GM18499 (cell line): Measurements from ENCODE around the gene MYO7B.

Experiments used
- ATAC-seq: cut with Tn5 transposase; IDR thresholded peaks from one replicate; pipeline ENCODE4 v1.9.1; 2021; ENCODE audit warnings: moderate number of reproducible peaks; ENCODE audit not compliant: insufficient read depth, unreplicated experiment

Gene MYO7B

DNA sequence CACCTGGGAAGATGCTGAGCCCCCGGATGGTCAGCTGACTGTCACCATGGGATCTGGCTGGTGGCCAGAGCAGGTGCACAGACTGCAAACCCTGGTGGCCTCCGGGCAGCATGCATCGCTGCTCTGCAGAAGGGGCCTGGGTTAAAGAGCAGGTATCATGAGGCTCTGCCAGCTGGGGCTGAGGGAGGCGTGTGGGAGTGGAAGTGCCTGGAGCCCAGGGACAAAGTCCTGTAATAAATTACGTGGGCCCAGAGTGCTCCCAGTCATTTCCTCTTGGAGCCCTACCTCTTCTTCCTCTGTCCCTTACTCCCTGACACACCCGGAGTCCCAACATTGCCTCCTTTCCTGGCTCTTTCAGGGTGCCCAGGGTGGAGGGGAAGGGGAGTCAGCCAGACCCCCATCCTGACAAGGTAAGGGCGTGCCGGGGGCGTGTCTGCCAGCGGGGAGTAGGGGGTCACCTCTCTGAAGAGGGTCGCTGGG, at the start of gene MYO7B:
TSS of gene MYO7B (plus strand) at position 262 of the 480 bp plus-strand sequence. CDS start 24,040 bp downstream, outside the sequence.
- no peak for ATAC-seq

DNA sequence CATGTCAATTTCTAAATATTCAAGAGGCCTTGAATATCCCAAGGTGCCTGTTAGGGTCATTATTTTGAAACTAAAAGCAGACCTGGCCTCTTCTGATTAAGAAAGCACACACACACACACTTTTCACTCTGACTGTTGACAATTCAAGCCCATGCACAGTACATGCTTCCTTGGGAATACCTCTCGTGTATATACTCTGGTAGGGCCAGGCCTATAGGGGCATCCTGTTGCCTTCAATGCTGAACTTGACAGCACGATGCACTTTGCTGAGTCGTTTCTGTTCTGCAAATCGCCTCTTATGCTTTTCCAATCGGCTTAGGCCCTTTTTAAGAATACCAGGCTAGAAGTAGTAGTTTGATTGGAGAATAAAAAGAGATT, 49.8 kb upstream of the MYO7B start:
- ATAC-seq, result no peak

DNA sequence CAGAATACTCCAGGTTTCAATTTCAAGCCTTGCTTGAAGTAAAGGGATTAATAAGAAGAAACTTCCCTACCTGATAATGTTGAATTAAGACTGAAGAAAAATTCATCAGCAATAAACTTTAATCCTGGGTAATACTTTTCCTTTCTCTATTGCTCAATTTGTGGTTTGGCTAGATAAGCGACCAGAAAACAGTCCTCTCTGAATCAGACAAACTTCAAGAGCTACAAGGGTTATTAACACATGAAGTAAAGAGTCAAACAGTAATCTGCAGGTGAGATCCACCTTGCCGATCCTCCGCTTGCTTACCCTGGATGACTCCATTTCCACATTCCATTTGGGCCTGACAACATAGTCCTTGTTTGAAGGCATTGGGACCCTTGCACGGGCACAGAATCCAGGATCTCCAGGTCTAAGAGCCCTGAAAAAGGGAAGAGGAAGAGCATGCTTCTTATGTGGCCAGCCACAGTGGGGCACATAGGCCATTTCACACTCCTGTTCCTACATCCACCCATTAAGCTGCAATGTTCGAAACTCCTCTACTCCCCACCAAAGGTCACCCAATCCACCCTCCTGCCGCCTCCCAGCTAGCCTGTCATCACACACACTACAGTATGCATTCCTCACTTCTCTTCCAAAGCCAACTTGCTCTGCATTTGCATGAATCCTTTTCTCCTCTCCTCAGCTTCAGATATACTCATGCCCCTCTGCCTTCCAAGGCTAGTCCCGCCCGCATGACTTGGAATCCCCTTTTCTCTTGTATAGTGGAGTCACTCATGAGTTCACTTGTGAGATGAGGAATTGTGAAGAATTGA, 49.0 kb upstream of the MYO7B start:
- no peak for ATAC-seq

DNA sequence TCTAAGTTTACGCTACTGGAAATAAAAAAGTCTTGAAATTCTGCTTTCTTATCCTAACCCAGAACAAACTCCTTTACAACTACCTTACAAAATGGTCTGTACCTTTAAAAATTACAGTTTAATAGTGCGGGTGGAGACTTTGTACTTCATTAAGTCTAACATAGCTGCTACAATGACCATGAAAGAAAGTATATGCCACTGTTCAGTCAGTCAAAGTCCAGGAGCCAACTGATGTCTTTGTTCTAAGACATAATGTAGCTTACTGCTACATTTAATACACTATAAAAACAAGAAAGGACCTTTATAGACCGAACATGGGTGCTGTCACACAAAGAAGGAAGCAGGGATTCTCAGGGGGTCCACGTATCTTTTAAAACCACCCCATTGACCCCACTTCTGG, 45.2 kb upstream of the MYO7B start:
- no peak for ATAC-seq

GRCh38 chr2:127498386-127498785, 37.1 kb upstream of the MYO7B start:
- ATAC-seq, result no peak

DNA sequence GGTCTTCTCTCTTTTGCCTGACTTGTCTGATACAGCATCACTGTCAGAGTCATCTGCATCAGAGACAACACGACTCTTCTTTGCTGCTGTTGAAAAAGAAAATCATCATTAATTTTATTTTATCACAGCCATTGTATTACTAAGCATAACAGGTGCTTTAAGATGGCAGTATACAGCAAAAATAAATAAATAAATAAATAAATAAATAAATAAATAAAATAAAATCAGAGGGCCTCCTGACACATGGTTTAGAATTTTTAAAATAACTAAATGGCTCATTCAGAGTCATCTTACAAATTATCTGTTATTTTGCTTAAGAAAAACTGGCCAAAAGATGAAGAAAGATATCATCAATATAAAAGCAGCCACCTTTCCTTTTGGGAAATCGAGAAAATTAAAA, 32.0 kb upstream of the MYO7B start:
- no peak for ATAC-seq

- ATAC-seq, result no peak
Observed at GRCh38 chr2:127504552-127505430, 30.7 kb upstream of the MYO7B start.

DNA sequence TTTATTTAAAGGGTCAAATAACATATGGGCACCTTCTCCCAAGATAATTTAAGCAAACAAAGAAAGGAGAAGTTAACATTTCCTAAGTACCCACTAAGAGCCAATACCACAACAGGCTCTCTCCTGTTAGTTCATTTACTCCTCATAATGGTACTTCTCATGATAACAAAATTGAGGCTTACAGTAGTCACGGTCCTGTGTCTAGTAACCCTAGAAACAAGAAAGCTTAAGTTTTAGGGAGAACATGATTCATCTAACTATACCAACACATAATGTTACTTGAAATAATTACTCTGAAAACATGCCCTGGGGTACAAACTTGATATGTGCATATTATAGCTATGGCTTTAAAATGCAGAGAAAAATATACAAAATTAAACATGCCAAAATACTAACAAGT, 29.0 kb upstream of the MYO7B start:
- no peak for ATAC-seq

- no peak for ATAC-seq
Observed at GRCh38 chr2:127508023-127508630, 27.4 kb upstream of the MYO7B start.

GRCh38 chr2:127508631-127509034, 26.9 kb upstream of the MYO7B start:
- peak; percentile 55 for ATAC-seq

DNA sequence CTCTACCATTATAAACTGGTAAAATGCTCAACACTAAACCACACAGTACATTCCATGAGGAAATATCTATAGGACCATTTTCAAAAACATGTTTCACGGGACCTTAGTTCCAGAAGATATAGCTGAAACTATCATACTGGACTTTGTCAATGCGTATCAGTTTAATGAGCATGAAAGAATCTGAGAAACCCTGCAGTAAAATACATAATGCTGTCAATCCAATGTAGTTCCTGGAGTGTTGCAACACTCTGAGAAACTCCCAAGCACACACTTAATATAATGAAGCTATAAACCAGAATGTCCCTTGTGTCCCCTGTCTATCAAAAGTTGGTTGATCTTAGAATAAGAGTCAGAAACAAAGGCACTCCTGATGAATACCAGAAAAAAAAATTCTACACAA, 25.4 kb upstream of the MYO7B start:
- no peak for ATAC-seq

- no peak for ATAC-seq
Observed at GRCh38 chr2:127511090-127511695, 24.3 kb upstream of the MYO7B start.

DNA sequence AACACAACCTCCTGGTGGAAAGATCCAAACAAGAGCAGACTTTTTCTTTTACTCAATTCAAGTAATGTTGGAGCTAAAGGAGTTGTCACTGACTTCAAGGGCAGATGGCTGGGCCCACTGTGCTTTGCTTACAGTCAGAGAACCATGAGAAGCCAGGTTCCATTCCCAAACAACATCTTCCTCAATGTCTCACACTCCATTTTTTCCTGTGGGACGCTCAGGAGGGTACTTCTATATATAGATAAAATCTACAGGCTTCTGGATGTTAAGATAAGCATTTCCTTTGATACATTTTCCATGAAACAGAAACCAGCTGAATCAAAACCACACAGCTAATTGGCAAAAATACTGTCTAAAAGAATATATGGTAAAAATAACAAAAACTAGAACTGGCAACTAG, 23.6 kb upstream of the MYO7B start:
- ATAC-seq, result no peak

DNA sequence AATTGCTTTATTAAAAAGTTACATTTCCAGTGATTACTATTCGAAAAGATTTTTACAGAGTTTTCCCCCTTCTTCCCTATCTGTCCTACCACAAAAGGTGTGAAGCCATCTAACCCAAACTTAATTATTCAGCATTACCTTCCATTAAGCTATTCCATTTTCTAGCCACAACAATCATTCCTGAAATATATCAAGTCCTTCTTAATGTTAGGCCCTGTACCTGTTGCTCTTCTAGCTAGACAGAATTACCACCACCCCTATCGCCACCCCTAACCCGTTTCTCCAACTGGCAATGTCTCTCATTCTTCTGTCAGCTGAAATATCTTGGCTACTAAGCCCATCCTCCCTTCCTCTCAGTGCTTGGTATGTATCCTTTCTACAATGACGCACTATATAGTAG, 23.1 kb upstream of the MYO7B start:
- no peak for ATAC-seq

GRCh38 chr2:127514076-127514475, 21.4 kb upstream of the MYO7B start:
- ATAC-seq, result no peak

DNA sequence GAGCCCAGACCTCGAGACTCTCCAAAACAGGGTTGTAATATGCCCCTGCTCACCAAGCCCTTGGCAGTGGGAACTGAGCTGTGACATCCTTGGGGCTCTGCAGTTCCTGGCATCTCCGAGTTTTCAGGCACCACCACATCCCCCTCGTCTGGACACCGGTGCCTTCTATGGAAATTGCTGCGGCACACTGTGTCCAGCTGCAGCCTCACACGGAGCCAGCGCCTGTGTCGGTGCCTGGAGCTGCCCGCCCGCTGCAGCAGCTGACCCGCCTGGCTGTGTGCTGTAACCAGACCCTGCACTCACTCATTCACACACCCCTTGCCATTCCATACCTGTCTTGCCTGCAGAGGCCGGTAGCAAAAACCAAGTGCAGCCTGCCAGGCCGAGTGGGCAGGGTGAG, 21.0 kb upstream of the MYO7B start:
- ATAC-seq, result no peak

- ATAC-seq, result no peak
Observed at GRCh38 chr2:127515383-127515915, 20.0 kb upstream of the MYO7B start.

- no peak for ATAC-seq
Observed at GRCh38 chr2:127516041-127516762, 19.3 kb upstream of the MYO7B start.

GRCh38 chr2:127517465-127517864, 18.0 kb upstream of the MYO7B start:
- no peak for ATAC-seq

DNA sequence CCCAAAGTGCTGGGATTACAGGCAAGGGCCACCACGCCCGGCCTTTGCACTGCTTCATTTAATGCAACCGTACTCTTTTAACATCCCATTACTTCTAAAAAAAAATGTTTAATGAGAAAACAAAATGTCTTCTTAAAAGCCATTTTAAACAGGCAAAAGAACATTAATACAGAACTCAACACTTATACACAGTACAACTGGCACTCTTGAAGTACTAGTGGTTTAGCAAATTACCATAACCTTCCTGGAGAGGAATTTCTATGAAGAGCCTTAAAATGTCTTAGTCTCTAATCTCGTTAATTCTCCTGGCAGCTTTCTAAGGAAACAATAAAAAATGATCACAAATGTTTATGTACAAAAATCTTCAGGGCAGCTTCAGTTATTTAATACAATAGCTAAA, 15.1 kb upstream of the MYO7B start:
- no peak for ATAC-seq
